Heart left ventricle (tissue), 16 donors: Measurements from ENCODE around the gene SLC30A4. TPM values are rescaled to one million over a fixed set of nuclear protein-coding genes. Genes with fewer than 3 reads are reported as not detected.

Experiments
- ATAC-seq, 4 donors: fragments of 200-7000 bp; cut with Tn5 transposase; one replicate each; pipeline ENCODE4 v1.9.1; 2020 to 2022; ENCODE audit warnings: moderate library complexity in 4 of 4, mild to moderate bottlenecking in 3 of 4, moderate number of reproducible peaks in 1 of 4
- DNase-seq, 5 donors: peaks; one replicate each; pipeline ENCODE4 v3.0.0-alpha.2; 2020
- H3K27ac ChIP-seq, 12 donors: fragments of 200-600 bp; sonication (generic) in 4 of 12; one replicate each; pipeline versions ENCODE4 v1.5.0 to v1.8.0; 2016 to 2022; ENCODE audit warnings: mild to moderate bottlenecking in 2 of 12
- H3K27me3 ChIP-seq, 9 donors: fragments of 200-600 bp; sonication (generic) in 2 of 9; one replicate each; pipeline versions ENCODE4 v1.5.1 to v1.8.0; 2016 to 2022; ENCODE audit warnings: mild to moderate bottlenecking in 3 of 9
- H3K36me3 ChIP-seq, 9 donors: fragments of 200-600 bp; sonication (generic) in 2 of 9; one replicate each; pipeline versions ENCODE4 v1.5.0 to v1.8.0; 2018 to 2022; ENCODE audit warnings: mild to moderate bottlenecking in 2 of 9
- H3K4me1 ChIP-seq, 12 donors: fragments of 200-600 bp; sonication (generic) in 4 of 12; one replicate each; pipeline versions ENCODE4 v1.5.0 to v1.8.0; 2016 to 2022; ENCODE audit warnings: mild to moderate bottlenecking in 3 of 12
- H3K4me3 ChIP-seq, 12 donors: fragments of 200-600 bp; sonication (generic) in 4 of 12; one replicate each; pipeline versions ENCODE4 v1.5.0 to v1.8.0; 2017 to 2022; ENCODE audit warnings: mild to moderate bottlenecking in 9 of 12, moderate library complexity in 4 of 12
- H3K9me3 ChIP-seq, 12 donors: fragments of 200-600 bp; sonication (generic) in 4 of 12; one replicate each; pipeline versions ENCODE4 v1.5.0 to v1.8.0; 2016 to 2022; ENCODE audit warnings: mild to moderate bottlenecking in 1 of 12
- CTCF ChIP-seq, 12 donors: fragments of 200-600 bp; sonication (generic) in 4 of 12; IDR thresholded peaks; one replicate each; pipeline versions ENCODE4 v1.5.0 to v1.8.0; 2018 to 2022; ENCODE audit warnings: antibody characterized with exemption in 12 of 12, mild to moderate bottlenecking in 5 of 12
- POLR2A ChIP-seq, 2 donors: fragments of 450-650 bp; IDR thresholded peaks; one replicate each; pipeline ENCODE4 v1.6.1; 2017; ENCODE audit warnings: antibody characterized with exemption in 2 of 2, mild to moderate bottlenecking in 2 of 2, moderate library complexity in 2 of 2
- WGBS, 4 donors: extraction: QIAGEN DNeasy Blood & Tissue Kit in 2 of 4; methylation state at CpG; one replicate each; pipeline versions ENCODE4 v1.1.5 to v1.1.7; 2013 to 2018; 5-methylcytosine and 5-hydroxymethylcytosine counted together
- intact Hi-C, 10 donors: fragments of 100-400 bp; cut with DNase I; formaldehyde crosslinking; loops; one replicate each; pipeline versions ENCODE4 v1.11.1 to v1.14.2; 2022
- polyA plus RNA-seq, 2 donors: library from polyadenylated mRNA; stranded (reverse); fragments of 200-250 nt; gene quantifications; one replicate each; pipeline ENCODE4 v1.2.3, GENCODE V29; 2013
- total RNA-seq, 9 donors: library from RNA; depleted of rRNA in 2 of 9; stranded (reverse); fragments of >200 nt in 2 of 9; fragmentation: NEBNext Ultra II Directional in 3 of 9; extraction: Animal tissue kit (Norgen Biotek cat#: 25700) in 3 of 9; gene quantifications; one replicate each; pipeline versions ENCODE4 v1.1.0 to v1.2.4, GENCODE V29; 2016 to 2023
- donor health status: ischemic (EF 13 %, LVEDD 7.1; RV severe dilation, severe dysfunction).
- donor health status: healthy with polysubstance abuse.
- donor health status: DM: no; HTN: yes; CAD: no.
- donor health status: DM: no; HTN: no; CAD: no.
- donor health status: ischemic (EF 25% LVEDD 6.9; RV normal size, moderate dysfunction).
- donor health status: ischemic (EF 25% LVEDD 5.7; RV mildly dilated, moderate dysfunction).
- donor health status: healthy.
- donor health status: DM: yes; HTN: yes; CAD: no.
- donor health status: ischemic (EF 35%, LVEDD 5.7; RV mildly dilated, moderate dysfunction).
- donor health status: nonischemic (EF 11% LVEDD 7.7; RV severe dilation, severe dysfunction).
- donor health status: DM: yes; HTN: yes; CAD: no.
- donor health status: PGD.
- donor health status: ischemic (EF 29% LVEDD 5.4; RV normal size, mild dysfunction).
- donor health status: nonischemic (EF 23%, LVEDD 6.1; RV moderate dilation, normal function).

The SLC30A4 gene
- total and polyA plus RNA-seq, 11 donors: 1.9 to 4.7 (median 2.9) TPM

DNA sequence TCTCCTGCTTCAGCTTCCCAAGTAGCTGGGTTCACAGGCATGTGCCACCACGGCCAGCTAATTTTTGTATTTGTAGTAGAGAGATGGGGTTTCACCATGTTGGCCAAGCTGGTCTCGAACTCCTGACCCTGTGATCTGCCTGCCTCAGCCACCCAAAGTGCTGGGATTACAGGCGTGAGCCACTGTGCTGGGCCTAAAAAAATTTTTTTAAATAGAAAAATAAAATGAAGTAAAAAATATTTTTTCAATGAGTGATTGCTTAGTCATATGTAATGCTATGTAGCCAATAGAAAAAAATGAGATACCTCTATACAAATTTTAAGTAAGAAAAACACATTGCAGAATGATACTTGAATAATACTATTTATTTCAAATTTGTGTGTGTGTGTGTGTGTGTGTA, 27.9 kb upstream of the SLC30A4 start:
- intact Hi-C loops: no loop called here
- WGBS, 4 donors: 79 to 92% (median 84%) methylated on average over 3 of the region's 3 CpGs
- DNase-seq (no peak), ATAC-seq (no peak)
- H3K27ac ChIP-seq: no peak overlapping the region
- H3K36me3 ChIP-seq: no peaks in the 10 kb centered on the region
- no peaks in the 10 kb centered on the region for H3K9me3 ChIP-seq
- no peaks in the 10 kb centered on the region for H3K4me1 ChIP-seq
- no peak for TF ChIP-seq POLR2A (IDR thresholded peaks at IDR 0.05)
- TF ChIP-seq CTCF (IDR thresholded peaks at IDR 0.05): no peak
- H3K4me3 ChIP-seq: no peak overlapping the region
- H3K27me3 ChIP-seq: peaks cover 0 to 2% (median 0%) of the 10 kb centered on the region in 9 donors

- intact Hi-C loops: no loop called here
- no peaks in the 10 kb centered on the region for H3K9me3 ChIP-seq
- TF ChIP-seq POLR2A (IDR thresholded peaks at IDR 0.05) (no peak), CTCF (IDR thresholded peaks at IDR 0.05) (no peak)
- H3K4me1 ChIP-seq: no peaks in the 10 kb centered on the region
- H3K36me3 ChIP-seq: no peaks in the 10 kb centered on the region
- no peak overlapping the region for H3K27ac ChIP-seq
- H3K27me3 ChIP-seq: no peaks in the 10 kb centered on the region
- H3K4me3 ChIP-seq: no peak overlapping the region
- 89 to 93% (median 92%) methylated on average over 9 of the region's 9 CpGs for WGBS, 4 donors
- DNase-seq (no peak), ATAC-seq (no peak)
Observed at GRCh38 chr15:45549541-45550220, 27.1 kb upstream of the SLC30A4 start.

- H3K4me1 ChIP-seq: no peaks in the 10 kb centered on the region
- H3K36me3 ChIP-seq: no peaks in the 10 kb centered on the region
- intact Hi-C loops: no loop called here
- WGBS, 4 donors: 78 to 83% (median 82%) methylated on average over 17 of the region's 17 CpGs
- H3K9me3 ChIP-seq: no peaks in the 10 kb centered on the region
- DNase-seq (no peak), ATAC-seq (no peak)
- H3K27ac ChIP-seq: no peak overlapping the region
- H3K4me3 ChIP-seq: no peak overlapping the region
- TF ChIP-seq CTCF (IDR thresholded peaks at IDR 0.05): no peak
- no peak for TF ChIP-seq POLR2A (IDR thresholded peaks at IDR 0.05)
- H3K27me3 ChIP-seq: no peaks in the 10 kb centered on the region
Observed at GRCh38 chr15:45548753-45549520, 26.4 kb upstream of the SLC30A4 start.

DNA sequence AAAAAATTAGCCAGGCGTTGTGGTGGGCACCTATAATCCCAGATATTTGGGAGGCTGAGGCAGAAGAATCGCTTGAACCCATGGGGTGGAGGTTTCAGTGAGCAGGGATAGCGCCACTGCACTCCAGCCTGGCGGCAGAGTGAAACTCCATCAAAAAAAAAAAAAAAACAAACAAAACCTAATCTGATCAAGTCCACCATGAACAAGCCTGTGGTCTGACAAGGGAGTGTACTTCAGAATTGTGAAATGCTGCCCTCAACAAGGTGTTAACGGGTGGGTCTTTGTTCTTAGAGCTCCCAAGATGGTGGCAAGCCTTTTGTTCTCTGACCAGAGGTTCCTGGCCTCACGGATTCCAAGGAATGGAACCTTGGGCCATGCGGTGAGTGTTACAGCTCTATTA, 24.2 kb upstream of the SLC30A4 start:
- no peak for TF ChIP-seq POLR2A (IDR thresholded peaks at IDR 0.05)
- no peak for TF ChIP-seq CTCF (IDR thresholded peaks at IDR 0.05)
- Histone ChIP-seq H3K4me1 (no peaks in the 10 kb centered on the region), H3K36me3 (no peaks in the 10 kb centered on the region), H3K27me3 (no peaks in the 10 kb centered on the region), H3K4me3 (no peak overlapping the region), H3K27ac (no peak overlapping the region), H3K9me3 (no peaks in the 10 kb centered on the region)
- ATAC-seq (no peak), DNase-seq (no peak)
- intact Hi-C loops: no loop called here
- 89 to 94% (median 90%) methylated on average over 7 of the region's 7 CpGs for WGBS, 4 donors
